Transverse colon (tissue), 4 donors: ENCODE measurements around the gene CHSY3. TPM values are rescaled to one million over a fixed set of nuclear protein-coding genes. Genes with fewer than 3 reads are reported as not detected.

Experiments
- DNase-seq: peaks from one replicate; pipeline ENCODE4 v3.0.0-alpha.2; 2019
- H3K27ac ChIP-seq, 4 donors: fragments of 200-600 bp; sonication (generic); 2 replicates each; pipeline ENCODE4 v1.5.1; 2016 to 2018; ENCODE audit warnings: inconsistent platforms in 4 of 4
- H3K27me3 ChIP-seq: fragments of 200-600 bp; sonication (generic); 2 replicates; pipeline ENCODE4 v1.5.1; 2017; ENCODE audit warnings: inconsistent platforms
- H3K36me3 ChIP-seq, 4 donors: fragments of 200-600 bp; sonication (generic); 2 replicates each; pipeline ENCODE4 v1.5.1; 2017 to 2019; ENCODE audit warnings: inconsistent platforms in 4 of 4
- H3K4me1 ChIP-seq, 4 donors: fragments of 200-600 bp; sonication (generic); 2 replicates each; pipeline ENCODE4 v1.5.1; 2017 to 2020; ENCODE audit warnings: inconsistent platforms in 4 of 4
- H3K4me3 ChIP-seq, 4 donors: fragments of 200-600 bp; sonication (generic); 1 replicate in 1 of 4; 2 replicates in 3 of 4; pipeline versions ENCODE4 v1.5.1 to v1.6.1; 2017 to 2019; ENCODE audit warnings: inconsistent platforms in 4 of 4
- H3K9me3 ChIP-seq, 2 donors: fragments of 200-600 bp; sonication (generic); 2 replicates each; pipeline ENCODE4 v1.5.1; 2017 to 2019; ENCODE audit warnings: inconsistent platforms in 2 of 2
- EP300 ChIP-seq: sonication (generic); formaldehyde crosslinking; IDR thresholded peaks from one replicate; pipeline ENCODE4 v1.6.1; 2017; ENCODE audit warnings: antibody characterized with exemption, low read depth
- POLR2A ChIP-seq: fragments of 450-650 bp; IDR thresholded peaks from one replicate; pipeline ENCODE4 v1.6.1; 2016; ENCODE audit warnings: antibody characterized with exemption, mild to moderate bottlenecking, moderate library complexity
- POLR2AphosphoS5 ChIP-seq, 3 donors: sonication (generic); formaldehyde crosslinking; IDR thresholded peaks; one replicate each; pipeline ENCODE4 v1.6.1; 2016; ENCODE audit warnings: antibody characterized with exemption in 3 of 3
- WGBS, 2 donors: methylation state at CpG; one replicate each; pipeline ENCODE4 v1.1.5; 2018; ENCODE audit warnings: low coverage in 1 of 2; 5-methylcytosine and 5-hydroxymethylcytosine counted together
- in situ Hi-C, 4 donors: fragments of 200-750 bp; cut with MboI; loops; one replicate each; pipeline versions ENCODE4 v1.15.0 to v1.15.1; 2017; ENCODE audit warnings: low sequenced_read_pairs in 3 of 4, low pct_ligation_motif_present in 1 of 4, low pct_unique_long_range_greater_than_20kb in 1 of 4
- intact Hi-C: fragments of 100-400 bp; cut with DNase I; formaldehyde crosslinking; loops from one replicate; pipeline ENCODE4 v1.15.1; 2023; ENCODE audit warnings: low total_unique reads
- total RNA-seq, 4 donors: library from RNA; depleted of rRNA; stranded (reverse); fragments of >200 nt; gene quantifications; one replicate each; pipeline ENCODE4 v1.1.0, GENCODE V29; 2016
- TF ChIP-seq, protein P1 (sequence below), 5 experiments: fragments of 200-600 bp in 3 of 5; fragments of 450-650 bp in 2 of 5; sonication (generic) in 3 of 5; IDR thresholded peaks; 1 replicate in 2 of 5; 2 replicates in 3 of 5; pipeline ENCODE4 v1.5.1; 2016 to 2017; ENCODE audit warnings: antibody characterized with exemption in 5 of 5, inconsistent platforms in 3 of 5, mild to moderate bottlenecking in 2 of 5, moderate library complexity in 1 of 5

CHSY3 gene
- total RNA-seq, 4 donors from 2014 or later, result 0.27 to 0.79 (median 0.49) TPM

DNA sequence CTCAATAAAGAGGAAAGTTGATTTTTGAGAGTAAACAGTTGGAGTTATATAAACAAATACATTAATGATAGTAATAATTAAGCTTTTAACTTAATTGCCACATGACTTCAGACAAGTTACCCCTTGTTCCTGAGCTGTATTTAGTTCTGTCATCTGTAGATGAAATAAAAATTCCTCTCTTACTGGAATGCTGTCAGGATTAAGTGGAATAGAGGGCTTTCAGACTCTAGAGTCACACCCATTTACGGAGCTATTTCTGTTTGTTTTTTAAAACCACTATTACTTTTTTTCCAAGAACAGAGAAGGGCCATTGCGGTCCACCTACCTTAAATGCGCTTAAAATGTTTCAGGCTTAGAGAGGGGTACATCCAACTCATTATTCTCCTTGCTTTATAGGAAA is 170.6 kb downstream of the CHSY3 start:
- Histone ChIP-seq H3K9me3 (no peaks in the 10 kb centered on the region), H3K27me3 (no peaks in the 10 kb centered on the region), H3K4me1 (no peaks in the 10 kb centered on the region), H3K27ac (no peak overlapping the region), H3K36me3 (no peaks in the 10 kb centered on the region), H3K4me3 (no peak overlapping the region)
- in situ Hi-C loops (no loop called here), intact Hi-C loops (loop anchor here (2.0 kb wide), 1 partner anchor 28 kb away; no protein-coding TSS in a partner anchor)
- no peak for DNase-seq
- no peak for TF ChIP-seq POLR2A
- TF ChIP-seq, protein P1, sequence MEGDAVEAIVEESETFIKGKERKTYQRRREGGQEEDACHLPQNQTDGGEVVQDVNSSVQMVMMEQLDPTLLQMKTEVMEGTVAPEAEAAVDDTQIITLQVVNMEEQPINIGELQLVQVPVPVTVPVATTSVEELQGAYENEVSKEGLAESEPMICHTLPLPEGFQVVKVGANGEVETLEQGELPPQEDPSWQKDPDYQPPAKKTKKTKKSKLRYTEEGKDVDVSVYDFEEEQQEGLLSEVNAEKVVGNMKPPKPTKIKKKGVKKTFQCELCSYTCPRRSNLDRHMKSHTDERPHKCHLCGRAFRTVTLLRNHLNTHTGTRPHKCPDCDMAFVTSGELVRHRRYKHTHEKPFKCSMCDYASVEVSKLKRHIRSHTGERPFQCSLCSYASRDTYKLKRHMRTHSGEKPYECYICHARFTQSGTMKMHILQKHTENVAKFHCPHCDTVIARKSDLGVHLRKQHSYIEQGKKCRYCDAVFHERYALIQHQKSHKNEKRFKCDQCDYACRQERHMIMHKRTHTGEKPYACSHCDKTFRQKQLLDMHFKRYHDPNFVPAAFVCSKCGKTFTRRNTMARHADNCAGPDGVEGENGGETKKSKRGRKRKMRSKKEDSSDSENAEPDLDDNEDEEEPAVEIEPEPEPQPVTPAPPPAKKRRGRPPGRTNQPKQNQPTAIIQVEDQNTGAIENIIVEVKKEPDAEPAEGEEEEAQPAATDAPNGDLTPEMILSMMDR (IDR thresholded peaks at IDR 0.05), result no peak
- TF ChIP-seq POLR2AphosphoS5 (IDR thresholded peaks at IDR 0.05), result no peak
- no peak for TF ChIP-seq EP300
- WGBS, 2 donors, result 62 to 73% methylated on average over 3 of the region's 3 CpGs

DNA sequence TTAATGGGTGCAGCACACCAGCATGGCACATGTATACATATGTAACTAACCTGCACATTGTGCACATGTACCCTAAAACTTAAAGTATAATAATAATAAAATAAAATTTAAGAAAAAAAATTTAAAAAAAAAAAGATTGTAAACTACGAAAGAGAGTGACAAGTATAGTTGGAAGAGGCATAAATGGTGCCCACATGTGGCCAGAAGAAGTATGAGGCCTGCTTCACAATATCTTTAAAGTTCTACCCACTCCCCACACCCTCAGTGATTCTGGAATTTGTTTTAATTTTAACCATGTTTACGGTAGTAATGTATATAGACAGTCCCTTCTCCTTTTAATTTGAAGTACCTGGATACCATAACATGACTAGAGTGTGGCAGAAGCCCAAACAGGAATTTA is 172.7 kb downstream of the CHSY3 start:
- Histone ChIP-seq H3K9me3 (no peaks in the 10 kb centered on the region), H3K27me3 (no peaks in the 10 kb centered on the region), H3K36me3 (no peaks in the 10 kb centered on the region), H3K4me1 (no peaks in the 10 kb centered on the region), H3K27ac (no peak overlapping the region), H3K4me3 (no peak overlapping the region)
- no peak for DNase-seq
- in situ Hi-C loops, result no loop called here
- WGBS, 2 donors, result 81 to 88% methylated on average over 2 of the region's 2 CpGs
- intact Hi-C loops, result no loop called here
- TF ChIP-seq, protein P1 (IDR thresholded peaks at IDR 0.05), result no peak
- TF ChIP-seq POLR2AphosphoS5 (IDR thresholded peaks at IDR 0.05), result no peak
- TF ChIP-seq EP300, result no peak
- TF ChIP-seq POLR2A, result no peak

DNA sequence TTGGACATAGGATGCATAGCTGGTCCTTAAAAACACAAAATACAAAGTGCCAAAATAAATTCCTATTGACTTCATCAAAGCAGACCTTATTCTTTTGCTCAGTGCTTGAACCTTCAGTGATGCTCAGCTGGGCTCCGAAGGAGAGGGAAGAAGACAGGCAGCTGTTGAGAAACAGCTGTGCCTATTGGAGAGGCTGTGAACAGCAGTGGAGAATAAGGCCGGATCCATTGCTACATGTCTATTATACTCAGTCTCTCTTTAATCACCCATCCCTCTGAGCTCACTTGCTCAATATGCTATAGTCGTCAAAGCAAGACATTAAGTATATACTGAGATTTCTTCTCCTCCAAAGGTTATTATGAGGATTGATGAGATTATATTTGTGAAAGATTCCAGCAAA is 174.4 kb downstream of the CHSY3 start:
- no peak overlapping the region for H3K27ac ChIP-seq
- no peaks in the 10 kb centered on the region for H3K36me3 ChIP-seq
- TF ChIP-seq, protein P1 (IDR thresholded peaks at IDR 0.05), result no peak
- no peak for TF ChIP-seq POLR2AphosphoS5 (IDR thresholded peaks at IDR 0.05)
- TF ChIP-seq EP300, result no peak
- no peak for TF ChIP-seq POLR2A
- in situ Hi-C loops (no loop called here), intact Hi-C loops (no loop called here)
- WGBS, 2 donors, result 60 to 70% methylated on average over 3 of the region's 3 CpGs
- DNase-seq, result no peak
- H3K4me3 ChIP-seq, result no peak overlapping the region
- no peaks in the 10 kb centered on the region for H3K4me1 ChIP-seq
- no peaks in the 10 kb centered on the region for H3K27me3 ChIP-seq
- H3K9me3 ChIP-seq, result no peaks in the 10 kb centered on the region

DNA sequence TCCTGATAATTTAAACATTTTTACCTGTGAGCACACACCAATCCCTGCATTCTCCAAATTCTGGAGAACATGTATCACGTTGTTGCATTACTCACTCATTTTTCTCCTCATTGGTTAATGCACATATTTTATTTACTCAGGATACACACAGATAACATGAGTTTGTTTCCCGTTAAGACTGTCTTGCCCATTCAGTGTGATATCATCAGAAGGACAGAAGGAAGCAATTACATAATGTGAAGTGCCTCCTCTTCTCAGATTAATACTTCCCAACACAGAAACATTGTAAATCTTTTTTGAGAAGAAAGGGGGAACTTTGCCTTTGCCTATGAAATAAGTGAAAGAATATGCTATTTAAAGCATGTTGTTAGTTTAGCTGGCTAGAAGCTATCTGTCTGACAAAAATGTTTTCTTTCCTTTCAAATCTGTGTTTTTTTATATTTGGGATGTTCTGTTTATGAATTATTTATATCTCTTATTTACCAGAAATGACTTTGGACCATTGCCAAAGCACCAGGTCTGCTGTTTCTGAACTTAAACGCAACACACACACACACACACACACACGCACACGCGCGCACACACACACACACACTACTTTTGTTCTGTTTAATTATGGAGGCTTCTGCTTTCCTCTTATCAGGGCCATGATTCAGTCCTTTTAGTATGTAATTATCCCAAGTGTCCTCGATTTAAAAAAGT is 186.5 kb downstream of the CHSY3 start:
- TF ChIP-seq EP300, result no peak
- Histone ChIP-seq H3K36me3 (no peaks in the 10 kb centered on the region), H3K27me3 (no peaks in the 10 kb centered on the region), H3K9me3 (no peaks in the 10 kb centered on the region), H3K4me3 (no peak overlapping the region), H3K27ac (no peak overlapping the region), H3K4me1 (no peaks in the 10 kb centered on the region)
- in situ Hi-C loops (no loop called here), intact Hi-C loops (no loop called here)
- DNase-seq, result no peak
- WGBS, 2 donors, result 54 to 58% methylated on average over 8 of the region's 8 CpGs

DNA sequence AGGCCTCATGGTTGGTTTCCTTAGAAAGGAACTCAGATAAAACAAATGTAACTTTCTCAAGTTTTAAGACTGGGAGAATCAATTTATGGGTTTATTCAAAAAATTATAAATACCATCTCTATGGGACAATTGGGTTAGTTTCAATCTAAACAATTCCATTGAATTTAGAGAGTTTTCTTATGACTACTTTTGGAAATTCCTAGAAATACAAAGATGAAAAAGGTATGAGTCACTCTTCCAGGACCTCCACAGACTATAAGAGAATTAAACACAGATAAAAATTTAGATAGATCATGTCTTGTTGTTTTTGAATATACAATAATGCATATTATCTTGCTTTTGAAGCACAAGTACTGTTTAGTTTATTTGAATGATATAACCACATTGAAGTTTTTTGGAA is 188.7 kb downstream of the CHSY3 start:
- Histone ChIP-seq H3K36me3 (no peaks in the 10 kb centered on the region), H3K27me3 (no peaks in the 10 kb centered on the region), H3K4me3 (no peak overlapping the region), H3K4me1 (no peaks in the 10 kb centered on the region), H3K9me3 (no peaks in the 10 kb centered on the region), H3K27ac (no peak overlapping the region)
- DNase-seq, result no peak
- TF ChIP-seq POLR2A, result no peak
- no peak for TF ChIP-seq POLR2AphosphoS5 (IDR thresholded peaks at IDR 0.05)
- TF ChIP-seq, protein P1 (IDR thresholded peaks at IDR 0.05), result no peak
- no peak for TF ChIP-seq EP300
- in situ Hi-C loops, result no loop called here
- intact Hi-C loops, result no loop called here
